Stimulated activated naive CD8-positive, alpha-beta T cell treated with anti-CD3 and anti-CD28 coated beads, Interleukin-15, Interleukin-2, amounts not matched to agents 100 ng/mL and 50 ng/mL, for 24 hours (primary cell): Measurements from ENCODE around the gene TLE4.
"Not testable (repeated sequence)": the region's sequence is repeated elsewhere in the genome, so short reads cannot be mapped to it uniquely, and the experiment has no call there.

Source experiments
- H3K27ac Mint-ChIP-seq: one replicate; pipeline ENCODE4 v1.8.0; 2021; ENCODE audit warnings: mild to moderate bottlenecking, mixed read lengths
- H3K27me3 Mint-ChIP-seq: one replicate; pipeline ENCODE4 v1.8.0; 2021; ENCODE audit warnings: mixed read lengths
- H3K36me3 Mint-ChIP-seq: one replicate; pipeline ENCODE4 v1.8.0; 2021; ENCODE audit warnings: low read depth, mixed read lengths
- H3K4me1 Mint-ChIP-seq: one replicate; pipeline ENCODE4 v1.8.0; 2021; ENCODE audit warnings: low read depth, mixed read lengths
- H3K4me3 Mint-ChIP-seq: one replicate; pipeline ENCODE4 v1.8.0; 2021; ENCODE audit warnings: mild to moderate bottlenecking, mixed read lengths
- H3K9me3 Mint-ChIP-seq: one replicate; pipeline ENCODE4 v1.8.0; 2021; ENCODE audit warnings: mixed read lengths

The TLE4 gene

GRCh38 chr9:79571309-79572031 is at the start of gene TLE4:
TLE4 (plus strand) TSS chr9:79571965; CDS start chr9:79572791, 826 bp downstream.
- H3K27me3 Mint-ChIP-seq: peaks cover 4% of the 10 kb centered on the region
- H3K9me3 Mint-ChIP-seq: no peaks in the 10 kb centered on the region
- no peak within 1 kb of the TSS for H3K27ac Mint-ChIP-seq
- peaks cover 9% of the 10 kb centered on the region for H3K36me3 Mint-ChIP-seq
- H3K4me3 Mint-ChIP-seq: peak within 1 kb of the TSS; percentile 91
- peaks cover 34% of the 10 kb centered on the region for H3K4me1 Mint-ChIP-seq

GRCh38 chr9:79522793-79523192 is 49.0 kb upstream of the TLE4 start:
- peaks cover 3% of the 10 kb centered on the region for H3K4me1 Mint-ChIP-seq
- H3K4me3 Mint-ChIP-seq: no peak overlapping the region
- no peak overlapping the region for H3K27ac Mint-ChIP-seq
- peaks cover 4% of the 10 kb centered on the region for H3K36me3 Mint-ChIP-seq
- no peaks in the 10 kb centered on the region for H3K27me3 Mint-ChIP-seq
- H3K9me3 Mint-ChIP-seq: peaks cover 9% of the 10 kb centered on the region

GRCh38 chr9:79524266-79524665 is 47.5 kb upstream of the TLE4 start:
- no peak overlapping the region for H3K27ac Mint-ChIP-seq
- peaks cover 9% of the 10 kb centered on the region for H3K9me3 Mint-ChIP-seq
- peaks cover 4% of the 10 kb centered on the region for H3K36me3 Mint-ChIP-seq

GRCh38 chr9:79526149-79526672 is 45.6 kb upstream of the TLE4 start:
- Mint-ChIP-seq H3K4me3 (no peak overlapping the region), H3K36me3 (peaks cover 4% of the 10 kb centered on the region), H3K4me1 (peaks cover 3% of the 10 kb centered on the region), H3K9me3 (peaks cover 9% of the 10 kb centered on the region), H3K27me3 (no peaks in the 10 kb centered on the region), H3K27ac (no peak overlapping the region)

More at GRCh38 chr9:79524266-79524665, 47.5 kb upstream of the TLE4 start:
- Mint-ChIP-seq H3K4me1 (peaks cover 3% of the 10 kb centered on the region), H3K4me3 (no peak overlapping the region), H3K27me3 (no peaks in the 10 kb centered on the region)

GRCh38 chr9:79535534-79535933 is 36.2 kb upstream of the TLE4 start:
- Mint-ChIP-seq H3K4me3 (no peak overlapping the region), H3K27me3 (peaks cover 4% of the 10 kb centered on the region), H3K27ac (no peak overlapping the region), H3K9me3 (no peaks in the 10 kb centered on the region), H3K36me3 (no peaks in the 10 kb centered on the region), H3K4me1 (no peaks in the 10 kb centered on the region)

GRCh38 chr9:79537838-79538237 is 33.9 kb upstream of the TLE4 start:
- H3K27me3 Mint-ChIP-seq: peaks cover 4% of the 10 kb centered on the region
- H3K27ac Mint-ChIP-seq: no peak overlapping the region
- no peaks in the 10 kb centered on the region for H3K9me3 Mint-ChIP-seq
- H3K36me3 Mint-ChIP-seq: no peaks in the 10 kb centered on the region
- H3K4me1 Mint-ChIP-seq: peaks cover 2% of the 10 kb centered on the region
- H3K4me3 Mint-ChIP-seq: no peak overlapping the region

- Mint-ChIP-seq H3K36me3 (no peaks in the 10 kb centered on the region), H3K9me3 (peaks cover 14% of the 10 kb centered on the region), H3K27ac (no peak overlapping the region), H3K4me1 (peaks cover 23% of the 10 kb centered on the region), H3K27me3 (peaks cover 4% of the 10 kb centered on the region), H3K4me3 (no peak overlapping the region)
Observed at GRCh38 chr9:79542735-79543620, 28.8 kb upstream of the TLE4 start.

- Mint-ChIP-seq H3K27ac (peak overlapping the region; percentile 53), H3K4me1 (peaks cover 23% of the 10 kb centered on the region), H3K9me3 (peaks cover 14% of the 10 kb centered on the region), H3K4me3 (peak overlapping the region; percentile 50)
- H3K27me3 Mint-ChIP-seq, H3K36me3 Mint-ChIP-seq: not testable (repeated sequence)
Observed at GRCh38 chr9:79544375-79544774, 27.4 kb upstream of the TLE4 start.

GRCh38 chr9:79551586-79551985 is 20.2 kb upstream of the TLE4 start:
- Mint-ChIP-seq H3K36me3 (no peaks in the 10 kb centered on the region), H3K27ac (no peak overlapping the region), H3K9me3 (peaks cover 5% of the 10 kb centered on the region), H3K27me3 (no peaks in the 10 kb centered on the region), H3K4me3 (no peak overlapping the region), H3K4me1 (no peaks in the 10 kb centered on the region)

- Mint-ChIP-seq H3K4me3 (no peak overlapping the region), H3K27ac (no peak overlapping the region), H3K4me1 (no peaks in the 10 kb centered on the region), H3K27me3 (no peaks in the 10 kb centered on the region), H3K36me3 (no peaks in the 10 kb centered on the region), H3K9me3 (peaks cover 2% of the 10 kb centered on the region)
Observed at GRCh38 chr9:79551994-79552393, 19.8 kb upstream of the TLE4 start.

- Mint-ChIP-seq H3K27ac (no peak overlapping the region), H3K36me3 (no peaks in the 10 kb centered on the region), H3K27me3 (no peaks in the 10 kb centered on the region), H3K4me3 (no peak overlapping the region), H3K4me1 (no peaks in the 10 kb centered on the region), H3K9me3 (peaks cover 2% of the 10 kb centered on the region)
Observed at GRCh38 chr9:79555474-79556089, 16.2 kb upstream of the TLE4 start.

GRCh38 chr9:79559495-79560181 is 12.1 kb upstream of the TLE4 start:
- H3K36me3 Mint-ChIP-seq: no peaks in the 10 kb centered on the region
- no peak overlapping the region for H3K4me3 Mint-ChIP-seq
- no peak overlapping the region for H3K27ac Mint-ChIP-seq
- peaks cover 8% of the 10 kb centered on the region for H3K4me1 Mint-ChIP-seq
- H3K9me3 Mint-ChIP-seq: no peaks in the 10 kb centered on the region
- peaks cover 4% of the 10 kb centered on the region for H3K27me3 Mint-ChIP-seq

GRCh38 chr9:79562749-79563386 is 8.9 kb upstream of the TLE4 start:
- no peaks in the 10 kb centered on the region for H3K36me3 Mint-ChIP-seq
- H3K27me3 Mint-ChIP-seq: peaks cover 15% of the 10 kb centered on the region
- no peak overlapping the region for H3K4me3 Mint-ChIP-seq
- peaks cover 15% of the 10 kb centered on the region for H3K4me1 Mint-ChIP-seq
- no peak overlapping the region for H3K27ac Mint-ChIP-seq
- no peaks in the 10 kb centered on the region for H3K9me3 Mint-ChIP-seq

GRCh38 chr9:79564105-79564504 is 7.7 kb upstream of the TLE4 start:
- no peak overlapping the region for H3K4me3 Mint-ChIP-seq
- H3K36me3 Mint-ChIP-seq: no peaks in the 10 kb centered on the region
- peaks cover 15% of the 10 kb centered on the region for H3K27me3 Mint-ChIP-seq
- H3K27ac Mint-ChIP-seq: no peak overlapping the region
- H3K9me3 Mint-ChIP-seq: no peaks in the 10 kb centered on the region
- H3K4me1 Mint-ChIP-seq: peaks cover 15% of the 10 kb centered on the region
